Measurements from ENCODE around the gene PADI3.

DNA sequence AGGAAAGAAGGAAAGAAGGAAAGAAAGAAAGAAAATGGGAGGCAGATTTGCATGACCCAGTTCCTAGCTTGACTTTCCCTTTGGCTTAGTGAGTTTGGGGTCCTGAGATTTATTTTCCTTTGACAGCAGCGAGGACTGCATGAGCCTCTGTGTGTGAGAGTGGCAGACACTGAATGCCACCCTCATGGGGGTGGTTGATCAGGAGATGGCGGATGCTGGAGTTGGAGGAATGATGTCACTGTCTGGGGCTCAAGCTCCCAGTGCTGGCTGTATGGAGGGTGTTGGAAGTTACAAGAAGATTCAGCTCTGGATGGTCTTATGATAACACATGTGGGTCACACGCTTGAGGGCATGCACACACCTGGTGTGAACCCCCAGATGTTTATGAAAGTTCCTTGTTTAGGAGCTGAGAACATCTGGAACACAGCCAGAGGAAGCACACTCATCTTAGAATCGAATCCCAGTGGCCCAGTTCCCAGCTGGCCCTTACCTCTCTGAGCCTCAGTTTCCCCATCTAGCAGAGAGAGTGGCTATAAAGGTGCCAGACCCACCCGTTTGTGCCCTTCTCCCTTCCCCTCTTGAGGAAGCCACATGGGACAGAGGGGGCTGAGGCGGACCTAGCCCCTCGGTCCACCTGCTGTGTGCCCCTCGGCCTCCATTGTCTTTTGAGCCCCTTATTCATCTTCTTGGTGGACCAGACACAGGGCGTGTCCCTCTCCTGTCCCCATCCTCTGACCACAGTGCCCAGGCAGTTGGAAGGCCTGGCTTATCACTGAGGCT is 64.8 kb downstream of the PADI3 start:
- TF ChIP-seq, protein P1, sequence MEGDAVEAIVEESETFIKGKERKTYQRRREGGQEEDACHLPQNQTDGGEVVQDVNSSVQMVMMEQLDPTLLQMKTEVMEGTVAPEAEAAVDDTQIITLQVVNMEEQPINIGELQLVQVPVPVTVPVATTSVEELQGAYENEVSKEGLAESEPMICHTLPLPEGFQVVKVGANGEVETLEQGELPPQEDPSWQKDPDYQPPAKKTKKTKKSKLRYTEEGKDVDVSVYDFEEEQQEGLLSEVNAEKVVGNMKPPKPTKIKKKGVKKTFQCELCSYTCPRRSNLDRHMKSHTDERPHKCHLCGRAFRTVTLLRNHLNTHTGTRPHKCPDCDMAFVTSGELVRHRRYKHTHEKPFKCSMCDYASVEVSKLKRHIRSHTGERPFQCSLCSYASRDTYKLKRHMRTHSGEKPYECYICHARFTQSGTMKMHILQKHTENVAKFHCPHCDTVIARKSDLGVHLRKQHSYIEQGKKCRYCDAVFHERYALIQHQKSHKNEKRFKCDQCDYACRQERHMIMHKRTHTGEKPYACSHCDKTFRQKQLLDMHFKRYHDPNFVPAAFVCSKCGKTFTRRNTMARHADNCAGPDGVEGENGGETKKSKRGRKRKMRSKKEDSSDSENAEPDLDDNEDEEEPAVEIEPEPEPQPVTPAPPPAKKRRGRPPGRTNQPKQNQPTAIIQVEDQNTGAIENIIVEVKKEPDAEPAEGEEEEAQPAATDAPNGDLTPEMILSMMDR (optimal IDR thresholded peaks at IDR 0.05 in 1 of 3, IDR thresholded peaks at IDR 0.05 in 1 of 3, conservative IDR thresholded peaks at IDR 0.05 in 1 of 3; ENCODE audit: extremely low read depth in 1 of 3, insufficient read depth in 2 of 3, low read length in 3 of 3): no peak
- TF ChIP-seq EZH2 (IDR thresholded peaks at IDR 0.05; ENCODE audit: low read length): no peak
